DND-41 (cell line): ENCODE measurements around the gene IGSF11.

ENCODE experiments used
- ATAC-seq: fragments of 200-7000 bp; cut with Tn5 transposase; 3 replicates; pipeline ENCODE4 v1.9.1; 2021; ENCODE audit warnings: low read depth; ENCODE audit not compliant: insufficient read depth
- DNase-seq: peaks from one replicate; pipeline ENCODE4 v3.0.0-alpha.2; 2020
- H2AFZ ChIP-seq: 2 replicates; pipeline ENCODE4 v1.6.0; 2012; ENCODE audit warnings: low read depth, low read length
- H3K27ac ChIP-seq: 2 replicates; pipeline ENCODE4 v1.5.1; 2012; ENCODE audit warnings: low read length, inconsistent platforms
- H3K27me3 ChIP-seq: fragments of 200-600 bp; sonication (generic); 2 replicates; pipeline ENCODE4 v1.6.0; 2012; ENCODE audit warnings: low read length, mild to moderate bottlenecking, inconsistent platforms; ENCODE audit not compliant: insufficient read depth, poor library complexity
- H3K36me3 ChIP-seq: 2 replicates; pipeline ENCODE4 v1.5.1; 2012; ENCODE audit warnings: low read length, inconsistent platforms; ENCODE audit not compliant: insufficient read depth
- H3K4me1 ChIP-seq: 2 replicates; pipeline ENCODE4 v1.5.1; 2012; ENCODE audit warnings: mild to moderate bottlenecking, low read length; ENCODE audit not compliant: insufficient read depth
- H3K4me2 ChIP-seq: 2 replicates; pipeline ENCODE4 v1.6.0; 2012; ENCODE audit warnings: mild to moderate bottlenecking, moderate library complexity, low read length, inconsistent platforms; ENCODE audit not compliant: insufficient read depth
- H3K4me3 ChIP-seq, 2 experiments: fragments of 200-600 bp in 1 of 2; shearing (Covaris generic) in 1 of 2; 2 replicates each; pipeline ENCODE4 v1.5.1; 2012 to 2016; ENCODE audit warnings: inconsistent platforms in 2 of 2, low read length in 2 of 2, mild to moderate bottlenecking in 2 of 2, low read depth in 1 of 2, moderate library complexity in 1 of 2
- H3K79me2 ChIP-seq: 2 replicates; pipeline ENCODE4 v1.6.0; 2012; ENCODE audit warnings: low read length, inconsistent platforms; ENCODE audit not compliant: insufficient read depth
- H3K9ac ChIP-seq: 2 replicates; pipeline ENCODE4 v1.6.0; 2012; ENCODE audit warnings: low read depth, mild to moderate bottlenecking, inconsistent platforms, low read length, moderate library complexity
- H3K9me3 ChIP-seq: 2 replicates; pipeline ENCODE4 v1.5.1; 2012; ENCODE audit warnings: low read length, moderate library complexity, mild to moderate bottlenecking, inconsistent platforms; ENCODE audit not compliant: insufficient read depth, severe bottlenecking
- H4K20me1 ChIP-seq: 2 replicates; pipeline ENCODE4 v1.6.0; 2012; ENCODE audit warnings: low read length; ENCODE audit not compliant: insufficient read depth
- EZH2 ChIP-seq: IDR thresholded peaks from 3 replicates; pipeline ENCODE4 v1.6.1; 2012; ENCODE audit warnings: borderline replicate concordance, low read depth, mild to moderate bottlenecking, moderate library complexity, low read length, inconsistent platforms; ENCODE audit not compliant: severe bottlenecking
- TF ChIP-seq, protein P1 (sequence below): IDR thresholded peaks from 2 replicates; pipeline ENCODE4 v1.5.1; 2012; ENCODE audit warnings: borderline replicate concordance, low read length, moderate library complexity, mild to moderate bottlenecking; ENCODE audit not compliant: poor library complexity, severe bottlenecking; ENCODE audit errors: extremely low read depth

IGSF11 gene

GRCh38 chr3:118955914-118956556 is 78.6 kb downstream of the IGSF11 start:
- Histone ChIP-seq H3K36me3 (no peaks in the 10 kb centered on the region), H3K4me3 (no peak overlapping the region), H3K9me3 (no peaks in the 10 kb centered on the region), H3K9ac (no peak overlapping the region), H3K79me2 (no peaks in the 10 kb centered on the region), H3K27me3 (no peaks in the 10 kb centered on the region), H3K4me1 (no peaks in the 10 kb centered on the region), H3K27ac (no peak overlapping the region), H3K4me2 (no peak overlapping the region), H4K20me1 (no peaks in the 10 kb centered on the region), H2AFZ (no peak overlapping the region)
- DNase-seq (no peak), ATAC-seq (no peak)
- TF ChIP-seq, protein P1, sequence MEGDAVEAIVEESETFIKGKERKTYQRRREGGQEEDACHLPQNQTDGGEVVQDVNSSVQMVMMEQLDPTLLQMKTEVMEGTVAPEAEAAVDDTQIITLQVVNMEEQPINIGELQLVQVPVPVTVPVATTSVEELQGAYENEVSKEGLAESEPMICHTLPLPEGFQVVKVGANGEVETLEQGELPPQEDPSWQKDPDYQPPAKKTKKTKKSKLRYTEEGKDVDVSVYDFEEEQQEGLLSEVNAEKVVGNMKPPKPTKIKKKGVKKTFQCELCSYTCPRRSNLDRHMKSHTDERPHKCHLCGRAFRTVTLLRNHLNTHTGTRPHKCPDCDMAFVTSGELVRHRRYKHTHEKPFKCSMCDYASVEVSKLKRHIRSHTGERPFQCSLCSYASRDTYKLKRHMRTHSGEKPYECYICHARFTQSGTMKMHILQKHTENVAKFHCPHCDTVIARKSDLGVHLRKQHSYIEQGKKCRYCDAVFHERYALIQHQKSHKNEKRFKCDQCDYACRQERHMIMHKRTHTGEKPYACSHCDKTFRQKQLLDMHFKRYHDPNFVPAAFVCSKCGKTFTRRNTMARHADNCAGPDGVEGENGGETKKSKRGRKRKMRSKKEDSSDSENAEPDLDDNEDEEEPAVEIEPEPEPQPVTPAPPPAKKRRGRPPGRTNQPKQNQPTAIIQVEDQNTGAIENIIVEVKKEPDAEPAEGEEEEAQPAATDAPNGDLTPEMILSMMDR: no peak
- no peak for TF ChIP-seq EZH2

DNA sequence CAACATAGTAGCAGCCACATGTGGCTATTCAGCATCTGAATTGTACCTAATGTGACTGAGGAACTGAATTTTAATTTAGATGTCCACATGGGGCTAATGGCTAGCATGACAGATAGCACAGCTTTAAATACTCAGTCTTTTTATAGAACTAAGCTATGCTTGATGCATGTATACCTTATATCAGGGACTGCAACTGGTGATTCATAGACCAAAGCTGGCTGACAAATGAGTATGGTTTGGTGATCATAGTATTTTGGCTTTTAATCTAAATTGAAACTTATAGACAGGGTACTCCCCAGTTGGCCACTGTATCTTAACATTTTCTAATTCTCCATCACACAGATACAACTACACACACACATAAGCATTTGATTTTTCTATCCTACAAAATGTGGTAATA is 83.6 kb downstream of the IGSF11 start:
- TF ChIP-seq, protein P1: no peak
- TF ChIP-seq EZH2: no peak

DNA sequence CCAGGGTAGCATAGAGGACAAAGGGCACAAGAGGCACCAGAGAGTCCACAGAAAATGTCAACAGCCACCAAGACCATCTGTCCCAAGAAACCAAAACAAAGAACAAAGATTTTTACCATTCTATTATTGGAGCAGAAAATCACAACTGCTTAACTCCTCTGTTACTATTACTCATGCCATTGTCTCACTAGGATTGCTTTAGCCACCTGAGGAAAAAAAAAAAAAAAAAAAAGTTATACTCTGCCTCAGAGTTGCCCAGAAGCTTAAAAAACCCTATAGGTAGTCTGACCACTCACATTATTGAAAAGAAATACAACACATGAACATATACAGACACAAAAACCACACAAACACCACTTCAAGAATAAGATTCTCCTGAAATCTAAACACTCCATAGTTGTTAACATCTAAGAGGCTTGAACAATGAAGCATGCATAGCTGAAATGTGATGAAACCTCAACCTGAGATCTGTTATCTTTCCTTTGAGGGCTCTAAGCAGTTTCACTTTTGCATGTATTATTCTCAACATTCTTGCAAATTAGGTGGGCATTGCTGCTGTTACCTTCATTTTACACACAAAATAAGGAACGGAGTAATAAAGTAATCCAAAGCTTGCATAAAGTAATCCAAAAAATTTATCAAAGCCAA is 85.4 kb downstream of the IGSF11 start:
- TF ChIP-seq, protein P1: no peak
- no peak for TF ChIP-seq EZH2
- Histone ChIP-seq H2AFZ (no peak overlapping the region), H3K9ac (no peak overlapping the region), H3K4me3 (no peak overlapping the region), H3K36me3 (no peaks in the 10 kb centered on the region), H3K27ac (no peak overlapping the region), H3K9me3 (no peaks in the 10 kb centered on the region), H3K27me3 (no peaks in the 10 kb centered on the region), H4K20me1 (no peaks in the 10 kb centered on the region), H3K4me1 (no peaks in the 10 kb centered on the region), H3K4me2 (no peak overlapping the region), H3K79me2 (no peaks in the 10 kb centered on the region)
- ATAC-seq (no peak), DNase-seq (no peak)

More for the DNA sequence above, 83.6 kb downstream of the IGSF11 start:
- H3K27me3 ChIP-seq: no peaks in the 10 kb centered on the region
- no peaks in the 10 kb centered on the region for H3K4me1 ChIP-seq
- no peak overlapping the region for H3K4me3 ChIP-seq
- no peak overlapping the region for H3K9ac ChIP-seq
- no peak overlapping the region for H3K27ac ChIP-seq
- no peak overlapping the region for H2AFZ ChIP-seq
- no peak overlapping the region for H3K4me2 ChIP-seq
- no peak for DNase-seq
- H3K79me2 ChIP-seq: no peaks in the 10 kb centered on the region
- H3K9me3 ChIP-seq: no peaks in the 10 kb centered on the region
- no peaks in the 10 kb centered on the region for H3K36me3 ChIP-seq
- ATAC-seq: no peak
- H4K20me1 ChIP-seq: no peaks in the 10 kb centered on the region
